ENCODE results near the gene WRAP73. TPM values are rescaled to one million over a fixed set of nuclear protein-coding genes. Genes with fewer than 3 reads are reported as not detected.

WRAP73 gene
- total and polyA plus RNA-seq, 2 experiments from 2014 or later, result 16.9 to 20.2 TPM

GRCh38 chr1:3600354-3600753 is 49.5 kb downstream of the WRAP73 start:
- in situ Hi-C loops (cut with MboI), result no loop called here
- H3K4me3 ChIP-seq, result no peak overlapping the region
- H3F3A ChIP-seq (ENCODE audit: insufficient read depth), result no peaks in the 10 kb centered on the region
- H3K27ac ChIP-seq, result no peak overlapping the region
- H3K4me2 ChIP-seq (ENCODE audit: unreplicated experiment), result no peak overlapping the region
- H4K20me1 ChIP-seq (ENCODE audit: insufficient read depth), result no peaks in the 10 kb centered on the region
- DNase-seq, result no peak
- no peaks in the 10 kb centered on the region for H3K9me2 ChIP-seq (ENCODE audit: insufficient read depth)
- H3K9me3 ChIP-seq (ENCODE audit: low read depth), result no peaks in the 10 kb centered on the region
- no peaks in the 10 kb centered on the region for H3K27me3 ChIP-seq (replicated peaks; ENCODE audit: insufficient read depth)
- no peaks in the 10 kb centered on the region for H3K4me1 ChIP-seq (ENCODE audit: insufficient read depth)
- H3K79me2 ChIP-seq (ENCODE audit: insufficient read depth), result no peaks in the 10 kb centered on the region
- no peaks in the 10 kb centered on the region for H3K36me3 ChIP-seq (ENCODE audit: low read depth)
- WGBS, 2 experiments (ENCODE audit: low coverage in 1 of 2, low lambda C conversion rate in 2 of 2, missing lambda C conversion rate in 2 of 2), result 57 to 69% methylated on average over 9 to 10 of the region's 10 CpGs
- H3K9ac ChIP-seq, result no peak overlapping the region
- no peak overlapping the region for H2AFZ ChIP-seq
- TF ChIP-seq EZH2phosphoT487 (IDR thresholded peaks at IDR 0.05; ENCODE audit: insufficient read depth, low read depth) (no peak), EZH2 (IDR thresholded peaks at IDR 0.05; ENCODE audit: insufficient read depth, poor library complexity, severe bottlenecking) (no peak)

DNA sequence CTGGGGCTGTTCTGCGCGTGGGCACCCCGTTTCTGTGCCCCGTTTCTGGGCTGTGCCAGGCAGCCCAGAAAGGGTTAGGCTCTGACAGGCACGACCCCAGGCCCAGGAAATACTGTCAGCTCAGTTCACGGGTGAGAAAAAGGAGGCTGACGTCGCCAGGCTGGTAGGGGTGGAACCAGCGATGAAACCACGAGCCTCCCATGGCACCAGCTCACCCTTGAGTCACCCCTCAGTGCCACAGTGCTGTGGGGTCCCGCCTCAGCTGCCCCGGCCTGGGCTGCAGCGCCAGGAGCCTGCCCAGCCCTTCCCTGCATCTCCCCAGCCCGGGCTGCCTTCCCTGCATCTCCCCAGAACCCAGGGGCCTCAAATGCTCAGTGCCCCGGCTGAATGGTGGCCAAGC is 50.1 kb downstream of the WRAP73 start:
- Histone ChIP-seq H3K4me1 (ENCODE audit: insufficient read depth) (no peaks in the 10 kb centered on the region), H4K20me1 (ENCODE audit: insufficient read depth) (no peaks in the 10 kb centered on the region), H3K4me2 (ENCODE audit: unreplicated experiment) (no peak overlapping the region), H3K79me2 (ENCODE audit: insufficient read depth) (no peaks in the 10 kb centered on the region), H3F3A (ENCODE audit: insufficient read depth) (no peaks in the 10 kb centered on the region), H3K9me2 (ENCODE audit: insufficient read depth) (no peaks in the 10 kb centered on the region), H3K9ac (no peak overlapping the region), H3K9me3 (ENCODE audit: low read depth) (no peaks in the 10 kb centered on the region), H2AFZ (no peak overlapping the region), H3K27me3 (replicated peaks; ENCODE audit: insufficient read depth) (no peaks in the 10 kb centered on the region), H3K4me3 (no peak overlapping the region), H3K36me3 (ENCODE audit: low read depth) (no peaks in the 10 kb centered on the region), H3K27ac (no peak overlapping the region)
- in situ Hi-C loops (cut with MboI), result no loop called here
- no peak for DNase-seq
- TF ChIP-seq EZH2 (IDR thresholded peaks at IDR 0.05; ENCODE audit: insufficient read depth, poor library complexity, severe bottlenecking) (no peak), EZH2phosphoT487 (IDR thresholded peaks at IDR 0.05; ENCODE audit: insufficient read depth, low read depth) (no peak)
- WGBS, 2 experiments (ENCODE audit: low coverage in 1 of 2, low lambda C conversion rate in 2 of 2, missing lambda C conversion rate in 2 of 2), result 61 to 62% methylated on average over 11 to 14 of the region's 15 CpGs

DNA sequence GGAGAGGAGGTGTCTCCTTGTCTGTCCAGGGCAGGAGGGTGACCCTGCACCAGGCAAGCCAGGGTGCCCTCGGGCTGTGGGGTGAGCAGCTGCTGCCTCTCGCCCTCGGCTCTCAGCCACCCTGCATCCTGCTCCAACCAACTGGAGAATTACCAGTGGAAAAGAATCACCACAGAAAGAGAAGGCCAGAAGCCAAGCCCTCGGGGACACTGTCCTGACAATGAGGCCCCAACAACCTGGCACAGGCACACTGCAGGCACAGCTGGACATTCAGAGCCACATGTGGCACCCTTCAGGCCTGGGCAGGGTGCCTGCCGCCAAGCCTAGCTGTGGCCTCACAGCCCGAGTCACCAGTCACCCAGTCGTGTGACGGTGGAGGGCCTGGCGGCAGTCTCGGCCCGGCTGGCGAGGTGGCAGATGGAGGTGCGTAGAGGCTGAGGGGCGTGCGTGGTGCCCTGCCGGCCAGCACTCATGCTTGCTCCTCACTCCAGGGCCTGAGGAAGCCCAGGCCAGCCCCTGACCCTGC is 50.6 kb downstream of the WRAP73 start:
- H3K27me3 ChIP-seq (replicated peaks; ENCODE audit: insufficient read depth), result no peaks in the 10 kb centered on the region
- no peak overlapping the region for H3K4me3 ChIP-seq
- no peak for TF ChIP-seq EZH2 (IDR thresholded peaks at IDR 0.05; ENCODE audit: insufficient read depth, poor library complexity, severe bottlenecking)
- TF ChIP-seq EZH2phosphoT487 (IDR thresholded peaks at IDR 0.05; ENCODE audit: insufficient read depth, low read depth), result no peak
- no peak overlapping the region for H2AFZ ChIP-seq
- H3K4me2 ChIP-seq (ENCODE audit: unreplicated experiment), result no peak overlapping the region
- DNase-seq, result no peak
- WGBS, 2 experiments (ENCODE audit: low coverage in 1 of 2, low lambda C conversion rate in 2 of 2, missing lambda C conversion rate in 2 of 2), result 69 to 72% methylated on average over 14 to 16 of the region's 16 CpGs
- no peaks in the 10 kb centered on the region for H4K20me1 ChIP-seq (ENCODE audit: insufficient read depth)
- no peaks in the 10 kb centered on the region for H3F3A ChIP-seq (ENCODE audit: insufficient read depth)
- no peaks in the 10 kb centered on the region for H3K36me3 ChIP-seq (ENCODE audit: low read depth)
- no peaks in the 10 kb centered on the region for H3K79me2 ChIP-seq (ENCODE audit: insufficient read depth)
- H3K9me2 ChIP-seq (ENCODE audit: insufficient read depth), result no peaks in the 10 kb centered on the region
- H3K27ac ChIP-seq, result no peak overlapping the region
- in situ Hi-C loops (cut with MboI), result no loop called here
- H3K9ac ChIP-seq, result no peak overlapping the region
- H3K4me1 ChIP-seq (ENCODE audit: insufficient read depth), result no peaks in the 10 kb centered on the region
- H3K9me3 ChIP-seq (ENCODE audit: low read depth), result no peaks in the 10 kb centered on the region

GRCh38 chr1:3598522-3599285 is 51.2 kb downstream of the WRAP73 start:
- H3K9ac ChIP-seq, result no peak overlapping the region

More at GRCh38 chr1:3598522-3599285, 51.2 kb downstream of the WRAP73 start:
- Histone ChIP-seq H3K36me3 (ENCODE audit: low read depth) (no peaks in the 10 kb centered on the region), H3K27me3 (replicated peaks; ENCODE audit: insufficient read depth) (no peaks in the 10 kb centered on the region), H3K9me2 (ENCODE audit: insufficient read depth) (no peaks in the 10 kb centered on the region), H2AFZ (no peak overlapping the region), H4K20me1 (ENCODE audit: insufficient read depth) (no peaks in the 10 kb centered on the region), H3K79me2 (ENCODE audit: insufficient read depth) (no peaks in the 10 kb centered on the region), H3K4me2 (ENCODE audit: unreplicated experiment) (no peak overlapping the region), H3K4me1 (ENCODE audit: insufficient read depth) (no peaks in the 10 kb centered on the region), H3F3A (ENCODE audit: insufficient read depth) (no peaks in the 10 kb centered on the region), H3K9me3 (ENCODE audit: low read depth) (no peaks in the 10 kb centered on the region), H3K27ac (no peak overlapping the region), H3K4me3 (no peak overlapping the region)
- in situ Hi-C loops (cut with MboI), result no loop called here
- TF ChIP-seq EZH2 (IDR thresholded peaks at IDR 0.05; ENCODE audit: insufficient read depth, poor library complexity, severe bottlenecking) (no peak), EZH2phosphoT487 (IDR thresholded peaks at IDR 0.05; ENCODE audit: insufficient read depth, low read depth) (no peak)
- DNase-seq, result no peak
- WGBS, 2 experiments (ENCODE audit: low coverage in 1 of 2, low lambda C conversion rate in 2 of 2, missing lambda C conversion rate in 2 of 2), result 53 to 68% methylated on average over 21 to 30 of the region's 30 CpGs

Measured in GM23248 (cell line).